Measurements from ENCODE around the gene SREBF1.

Gene SREBF1

GRCh38 chr17:17857496-17857895 is 20.7 kb upstream of the SREBF1 start:
- DNase-seq = no peak

DNA sequence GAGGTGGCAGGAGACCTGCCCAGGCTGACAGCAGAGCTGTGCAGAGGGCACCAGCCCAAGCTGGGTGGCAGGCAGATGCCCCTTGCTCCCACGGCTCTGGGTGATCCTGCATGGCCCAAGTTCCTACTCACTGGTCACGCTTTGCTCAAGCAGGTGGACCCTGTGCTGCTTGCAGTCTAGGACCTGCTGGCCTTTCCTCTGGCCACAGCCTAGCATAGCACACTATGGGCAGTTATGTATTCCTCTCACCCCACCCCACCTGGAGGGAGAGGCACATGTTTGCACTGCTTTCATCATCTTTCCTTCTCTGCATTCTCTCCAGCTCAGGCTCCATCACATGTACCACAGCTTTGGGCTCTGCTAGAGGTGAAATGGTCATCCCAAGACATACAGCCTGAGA is 19.6 kb upstream of the SREBF1 start:
- no peak for DNase-seq

DNA sequence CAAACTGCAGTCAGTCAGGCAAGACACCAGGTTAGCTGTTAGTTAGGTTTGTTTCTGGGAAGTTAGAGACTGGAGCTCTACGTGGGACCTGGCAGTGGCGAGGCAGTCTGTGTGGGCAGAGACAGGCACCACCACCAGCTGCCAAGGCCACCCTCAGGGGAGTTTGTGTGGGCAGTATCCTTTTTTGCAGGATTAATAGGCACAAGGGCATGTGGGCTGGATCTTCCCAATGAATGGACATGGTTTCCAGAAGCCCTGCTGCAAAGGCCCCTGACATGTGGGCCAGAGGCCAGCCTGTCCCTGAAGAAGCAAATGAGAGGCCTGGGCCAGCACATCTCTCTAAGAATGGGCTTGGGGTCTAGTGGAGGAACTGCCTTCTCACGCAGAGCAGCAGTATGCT is 19.2 kb upstream of the SREBF1 start:
- DNase-seq = no peak

GRCh38 chr17:17853811-17854447 is 17.1 kb upstream of the SREBF1 start:
- peak; percentile 57 to 64 for DNase-seq

GRCh38 chr17:17852930-17853329 is 16.1 kb upstream of the SREBF1 start:
- DNase-seq = no peak

GRCh38 chr17:17851103-17852002 is 14.6 kb upstream of the SREBF1 start:
- no peak for DNase-seq

DNA sequence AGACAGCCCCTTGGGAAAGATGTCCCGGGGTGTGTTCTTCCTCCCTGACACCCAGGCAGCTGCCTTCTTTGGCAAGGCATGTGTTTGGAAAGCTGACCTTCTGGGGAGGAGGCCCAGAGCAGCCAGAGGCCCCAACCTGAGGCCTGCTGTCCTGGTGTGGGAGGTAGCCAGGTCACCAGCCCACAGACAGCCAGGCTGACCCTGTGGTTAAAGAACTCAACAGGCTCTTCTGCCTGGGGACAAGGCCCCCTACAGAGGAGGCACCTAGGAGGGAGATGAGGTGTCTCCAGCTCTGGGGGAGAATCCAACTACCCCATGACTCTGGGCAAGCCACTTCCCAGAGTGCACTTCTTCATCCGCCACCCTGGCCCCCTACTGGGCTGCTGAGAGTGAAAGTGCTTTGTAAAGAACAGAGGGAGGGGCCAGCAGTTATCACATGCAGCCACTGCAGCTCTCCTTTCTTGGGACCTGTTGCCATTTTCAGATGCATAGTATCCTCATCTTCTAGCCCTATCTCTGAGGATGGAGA is 13.1 kb upstream of the SREBF1 start:
- DNase-seq = peak; percentile 55 to 68

DNA sequence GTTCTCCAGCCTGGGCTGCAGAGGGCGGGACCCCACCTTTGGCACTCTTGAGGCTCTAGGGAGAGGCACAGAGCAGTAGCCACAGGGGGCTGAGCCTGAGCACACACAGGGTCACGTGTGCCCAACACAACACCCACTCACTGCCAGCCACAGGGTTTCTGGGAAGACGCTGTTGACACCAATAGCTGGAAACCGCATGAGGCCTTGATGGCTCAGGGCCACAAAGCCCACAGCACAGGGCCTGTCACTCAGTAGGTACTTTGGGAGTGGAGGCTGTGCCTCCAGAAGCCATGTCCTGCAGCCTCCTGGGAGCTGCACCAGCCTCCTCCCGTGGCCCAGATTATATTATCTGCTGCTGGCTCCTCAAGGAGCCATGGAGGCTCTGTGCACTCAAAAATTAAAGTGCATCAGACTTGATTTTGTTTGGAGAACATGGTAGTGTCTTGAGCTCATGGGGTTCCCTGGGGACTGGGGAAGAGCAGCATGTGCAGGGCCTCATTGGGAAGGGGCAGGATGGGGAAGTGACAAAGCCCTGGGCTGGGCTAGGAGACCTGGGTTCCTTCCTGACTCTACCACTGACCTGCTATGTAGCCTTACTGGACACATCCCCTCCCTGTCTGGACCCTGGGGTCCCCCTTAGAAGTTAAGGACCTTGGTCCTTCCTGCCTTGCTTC is 12.5 kb upstream of the SREBF1 start:
- DNase-seq = peak; percentile 83 to 86

- DNase-seq = no peak
These were observed 11.7 kb upstream of the SREBF1 start for GRCh38 chr17:17848311-17849082.

- no peak for DNase-seq
These were observed 10.9 kb upstream of the SREBF1 start for GRCh38 chr17:17847726-17848125.

GRCh38 chr17:17847118-17847689 is 10.4 kb upstream of the SREBF1 start:
- no peak for DNase-seq

- no peak for DNase-seq
These were observed 9.9 kb upstream of the SREBF1 start for GRCh38 chr17:17846645-17847044.

DNA sequence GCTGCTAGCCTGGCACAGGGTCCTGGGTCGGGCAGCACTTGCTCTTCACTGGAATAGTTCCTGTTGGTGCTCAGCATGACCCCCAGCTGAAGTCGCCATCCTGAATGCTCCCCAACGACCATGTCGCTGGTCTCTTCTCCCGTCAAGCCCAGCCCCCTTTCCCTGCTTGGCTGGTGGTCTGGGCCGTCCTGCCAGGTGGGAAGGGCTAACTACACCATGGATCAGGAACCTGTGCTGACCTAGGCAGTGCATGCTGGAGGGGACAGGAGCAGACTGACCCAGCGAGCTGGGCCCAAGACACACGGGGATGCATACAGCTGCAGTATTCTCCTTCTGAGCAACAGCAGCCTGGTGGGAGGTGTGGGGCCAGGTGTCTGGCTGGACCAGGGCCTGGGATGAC is 9.2 kb upstream of the SREBF1 start:
- DNase-seq = no peak

- no peak for DNase-seq
These were observed 8.4 kb upstream of the SREBF1 start for GRCh38 chr17:17845046-17845775.

DNA sequence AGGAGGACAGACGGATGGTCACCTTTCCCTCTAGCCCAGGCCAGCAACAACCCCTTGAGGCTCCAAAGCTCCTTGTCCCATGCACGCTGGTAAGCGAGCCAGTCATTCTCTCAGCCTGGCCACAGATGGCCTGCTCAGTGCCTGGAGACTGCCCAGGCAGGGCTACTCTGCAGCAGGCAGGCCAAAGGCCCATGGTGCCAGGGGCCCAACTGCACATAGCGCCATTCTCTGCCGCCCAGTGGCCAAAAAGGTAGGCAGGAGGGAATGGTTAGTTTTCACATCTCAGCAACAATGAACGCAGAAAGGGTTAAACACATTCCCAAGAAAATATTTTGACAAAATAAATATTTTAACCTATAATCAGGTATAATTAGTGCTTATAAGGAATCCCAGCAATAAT is 7.7 kb upstream of the SREBF1 start:
- no peak for DNase-seq

- no peak for DNase-seq
These were observed 7.3 kb upstream of the SREBF1 start for GRCh38 chr17:17844079-17844478.

DNA sequence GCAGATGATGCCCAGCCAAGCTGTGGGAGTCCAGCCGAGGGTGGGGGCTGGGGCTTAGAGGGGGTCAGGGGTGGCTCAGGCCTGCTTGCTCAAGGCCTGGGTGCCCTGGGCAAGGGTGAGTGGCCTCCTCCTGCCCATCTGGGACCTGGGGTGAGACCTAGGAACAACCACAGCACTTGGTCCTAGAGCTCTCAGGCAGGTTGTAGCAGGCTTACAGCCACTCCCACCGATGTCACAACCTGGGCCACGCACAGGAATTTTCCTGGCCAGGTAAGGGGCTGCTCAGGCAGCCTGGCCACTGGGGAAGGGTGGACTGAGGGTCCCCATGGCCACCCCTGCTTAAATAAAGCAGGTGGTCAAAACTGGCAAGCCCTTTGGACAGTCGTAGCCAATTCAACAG is 6.3 kb upstream of the SREBF1 start:
- no peak for DNase-seq

DNA sequence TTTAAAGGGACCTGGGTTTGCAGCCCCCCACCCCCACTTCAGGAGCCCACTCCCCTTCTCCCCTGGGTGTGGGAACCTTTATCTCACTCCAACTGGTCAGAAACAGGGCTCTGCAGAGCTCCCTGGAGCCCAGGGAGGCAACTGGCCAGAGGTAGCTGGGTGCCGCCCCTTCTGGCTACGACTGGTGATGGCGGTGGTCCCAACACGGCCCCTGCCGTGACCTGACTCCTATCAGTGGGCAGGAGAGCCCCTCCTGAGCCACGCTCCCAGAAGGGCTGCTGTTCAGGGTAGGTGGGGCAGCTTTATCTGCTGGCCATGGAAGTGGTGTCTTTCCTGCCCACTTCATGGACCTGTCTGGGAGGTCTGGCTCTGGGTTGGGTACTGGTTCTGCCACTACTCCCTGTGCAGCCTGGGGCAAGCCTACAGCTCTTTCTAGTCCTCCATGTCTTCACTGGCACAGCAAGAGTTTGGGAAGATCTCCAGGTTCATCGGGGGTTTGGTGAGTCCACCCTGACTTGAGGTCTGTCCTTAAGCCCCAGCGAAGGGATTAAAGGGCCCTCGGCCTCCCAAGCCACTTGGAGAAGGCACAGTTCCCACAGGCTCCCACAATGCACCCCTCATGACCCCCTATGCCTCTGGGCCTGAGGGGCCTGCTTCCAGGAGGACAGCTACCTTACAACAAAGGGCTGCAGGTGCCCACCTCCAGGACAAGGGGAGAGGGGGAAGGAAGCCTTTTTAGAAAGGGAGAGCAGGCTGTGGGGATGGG is 5.5 kb upstream of the SREBF1 start:
- DNase-seq = no peak

DNA sequence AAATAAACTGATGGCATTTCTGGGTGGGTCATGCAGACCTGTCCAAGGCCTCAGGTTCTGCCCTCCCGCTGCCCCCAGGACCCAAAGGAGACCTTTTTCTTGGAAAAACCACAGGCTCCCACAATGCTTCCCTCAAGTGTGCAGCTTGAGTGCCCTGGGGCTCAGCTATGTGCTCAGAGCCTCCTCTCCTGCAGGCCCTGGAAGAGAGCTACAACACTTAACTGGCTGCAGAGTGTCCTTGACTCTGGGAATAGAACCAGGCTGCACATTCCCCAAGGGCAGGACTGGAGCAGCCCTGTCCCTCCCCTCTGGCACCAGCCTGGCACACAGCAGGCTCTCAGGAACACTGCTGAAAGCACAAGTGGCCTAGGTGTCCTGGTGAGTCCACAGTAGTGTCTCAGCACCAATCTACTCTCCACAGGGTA is 4.8 kb upstream of the SREBF1 start:
- DNase-seq = no peak

DNA sequence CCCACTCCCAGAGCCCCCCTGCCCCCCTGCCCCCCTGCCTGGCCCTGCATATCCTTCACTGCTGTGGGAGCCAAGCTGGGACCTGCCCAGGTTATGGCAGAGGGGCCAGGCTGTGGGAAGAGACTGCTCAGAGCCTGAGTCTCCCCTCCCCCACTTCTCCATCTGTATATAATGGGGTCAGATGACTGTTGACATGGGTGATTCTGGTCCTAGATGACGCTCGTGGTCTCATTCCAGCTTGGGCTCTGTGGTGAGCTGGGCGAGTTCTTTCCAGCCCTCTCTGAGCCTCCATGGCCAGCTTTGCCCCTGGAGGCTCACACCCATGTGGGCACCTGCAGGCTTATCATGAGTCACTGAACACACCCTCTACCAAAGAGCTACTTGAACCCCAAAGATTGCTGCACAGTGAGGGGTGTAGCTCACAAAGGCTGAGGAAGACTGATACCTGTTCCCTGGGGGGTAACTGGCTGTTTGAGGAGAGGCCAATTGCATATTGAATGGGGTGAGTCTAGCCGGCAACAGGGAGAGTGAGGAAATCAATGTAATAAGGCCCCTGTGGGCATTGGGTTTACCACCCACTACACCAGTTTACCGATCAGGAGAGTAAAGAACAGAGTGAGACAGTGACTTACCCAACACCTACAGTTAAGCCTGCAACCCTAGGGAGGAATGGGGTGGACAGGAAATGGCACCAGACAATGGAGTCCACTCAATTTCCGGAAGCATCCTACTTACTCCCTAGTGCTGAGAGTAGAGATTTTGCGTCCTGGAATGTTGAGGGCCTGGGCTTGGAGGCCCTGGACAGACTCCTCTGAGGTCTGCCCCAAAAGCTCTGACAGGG is 4.2 kb upstream of the SREBF1 start:
- no peak for DNase-seq

Data from stimulated activated CD4-positive, alpha-beta T cell treated with anti-CD3 and anti-CD28 coated beads, Interleukin-2, amount 100 ng/mL, for 24 hours (primary cell).